HG03439 (cell line): Measurements from ENCODE around the gene ADAMTS18.

Experiments used
- ATAC-seq: cut with Tn5 transposase; IDR thresholded peaks from one replicate; pipeline ENCODE4 v1.9.1; 2021; ENCODE audit warnings: mild to moderate bottlenecking, moderate library complexity; ENCODE audit not compliant: unreplicated experiment

ADAMTS18 gene

GRCh38 chr16:77399066-77399465 is 35.8 kb downstream of the ADAMTS18 start:
- ATAC-seq, result no peak

DNA sequence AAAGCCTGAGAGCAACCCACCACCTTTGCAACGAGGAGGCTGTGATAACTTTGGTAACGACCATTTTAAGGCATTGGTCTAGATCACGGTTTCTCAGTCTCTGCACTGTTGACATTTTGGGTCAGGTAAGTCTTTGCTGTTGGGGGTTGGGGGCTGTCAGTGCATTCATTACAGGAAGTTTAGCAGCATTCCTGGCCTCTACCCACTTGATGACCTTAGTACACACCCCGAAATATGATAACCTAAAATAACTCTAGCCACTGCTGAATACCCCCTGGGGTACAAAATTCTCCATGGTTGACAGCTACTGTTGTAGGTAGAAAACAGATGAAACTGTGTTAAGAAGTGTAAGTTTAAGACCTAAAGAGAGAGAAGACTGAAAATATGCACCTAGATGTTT is 36.3 kb downstream of the ADAMTS18 start:
- ATAC-seq, result no peak

DNA sequence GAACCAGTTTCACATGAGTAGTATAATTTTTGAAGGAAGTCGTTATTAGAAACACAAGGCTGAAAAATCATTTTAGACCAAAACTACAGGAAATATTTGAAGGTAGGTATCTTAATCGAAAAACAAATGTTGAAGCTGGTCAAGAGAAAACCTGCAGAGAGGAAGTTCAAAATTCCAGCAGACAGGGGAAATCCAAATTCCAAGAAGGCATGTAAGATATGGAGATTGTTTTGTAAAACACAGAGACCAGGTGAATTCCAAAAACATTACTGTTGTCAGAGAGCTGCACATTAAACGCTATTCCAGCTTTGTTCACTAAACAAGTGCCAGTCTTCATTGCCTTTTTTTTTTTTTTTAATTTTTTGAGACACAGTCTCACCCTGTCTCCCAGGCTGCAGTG is 38.4 kb downstream of the ADAMTS18 start:
- no peak for ATAC-seq

GRCh38 chr16:77394699-77395098 is 40.1 kb downstream of the ADAMTS18 start:
- no peak for ATAC-seq

- no peak for ATAC-seq
These were observed 40.9 kb downstream of the ADAMTS18 start for GRCh38 chr16:77393955-77394354.

GRCh38 chr16:77387815-77388209 is 47.0 kb downstream of the ADAMTS18 start:
- no peak for ATAC-seq

DNA sequence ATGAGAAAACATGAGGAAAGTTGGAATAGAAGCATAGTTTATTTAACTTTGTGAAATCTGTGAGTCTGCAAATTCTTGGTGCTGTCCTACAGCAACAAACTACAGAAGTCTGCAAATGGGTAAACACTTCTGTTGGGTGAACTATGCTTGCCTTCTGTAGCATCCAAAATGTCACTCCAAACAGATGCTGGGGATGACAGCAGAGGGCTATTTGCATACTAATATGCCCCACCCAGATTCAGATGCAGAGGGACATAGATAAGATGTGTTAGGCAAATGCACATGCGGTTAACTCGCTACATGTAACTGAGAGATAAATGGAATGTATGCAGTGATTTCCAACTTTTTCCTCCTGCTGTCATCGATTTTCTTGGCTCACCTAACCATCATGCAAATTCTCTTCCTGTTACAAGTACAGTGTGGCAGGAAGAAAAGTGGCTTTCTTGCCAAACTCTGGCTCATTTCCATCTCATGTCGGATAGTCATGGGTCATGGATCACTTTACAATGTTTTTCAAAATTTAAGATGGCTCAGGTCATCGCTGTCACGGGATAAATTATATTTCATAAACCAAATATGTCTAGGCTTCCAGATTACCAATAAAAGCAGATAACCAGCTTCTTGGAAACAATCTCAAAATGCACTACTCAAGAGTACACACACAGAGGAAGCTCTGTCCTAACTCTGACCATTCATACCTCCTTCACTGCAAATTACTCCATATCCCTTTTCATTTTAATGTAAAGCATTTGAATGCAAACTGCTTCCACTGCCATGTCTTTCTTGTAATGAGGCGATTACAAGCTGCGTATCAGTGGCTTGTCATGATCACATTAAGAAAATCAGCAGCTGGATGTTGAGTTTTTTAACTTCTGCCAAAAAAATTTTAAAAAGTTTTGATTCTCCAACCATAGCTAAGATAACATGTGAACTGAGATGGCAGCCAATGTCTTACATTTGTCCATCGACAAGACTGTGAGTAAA is 47.7 kb downstream of the ADAMTS18 start:
- ATAC-seq, result no peak

DNA sequence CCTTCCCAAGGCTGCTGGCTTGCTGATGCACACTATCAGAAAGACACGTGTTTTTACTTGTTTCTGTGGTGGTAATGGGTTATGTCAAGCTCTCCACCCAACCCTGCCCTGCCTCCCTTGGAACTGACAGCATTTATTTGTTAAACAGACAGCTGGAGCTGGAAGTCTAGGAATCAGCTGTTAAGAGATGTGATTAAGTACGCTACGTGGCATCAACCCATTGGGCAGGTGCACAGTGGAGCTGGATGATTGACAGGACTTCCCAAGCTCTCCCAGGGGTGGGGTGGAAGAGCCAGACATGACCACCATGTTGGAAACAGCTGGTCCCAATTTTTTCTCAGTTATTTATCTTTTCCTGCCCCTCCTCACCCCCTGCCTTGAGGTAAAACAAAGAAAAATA is 49.4 kb downstream of the ADAMTS18 start:
- no peak for ATAC-seq

DNA sequence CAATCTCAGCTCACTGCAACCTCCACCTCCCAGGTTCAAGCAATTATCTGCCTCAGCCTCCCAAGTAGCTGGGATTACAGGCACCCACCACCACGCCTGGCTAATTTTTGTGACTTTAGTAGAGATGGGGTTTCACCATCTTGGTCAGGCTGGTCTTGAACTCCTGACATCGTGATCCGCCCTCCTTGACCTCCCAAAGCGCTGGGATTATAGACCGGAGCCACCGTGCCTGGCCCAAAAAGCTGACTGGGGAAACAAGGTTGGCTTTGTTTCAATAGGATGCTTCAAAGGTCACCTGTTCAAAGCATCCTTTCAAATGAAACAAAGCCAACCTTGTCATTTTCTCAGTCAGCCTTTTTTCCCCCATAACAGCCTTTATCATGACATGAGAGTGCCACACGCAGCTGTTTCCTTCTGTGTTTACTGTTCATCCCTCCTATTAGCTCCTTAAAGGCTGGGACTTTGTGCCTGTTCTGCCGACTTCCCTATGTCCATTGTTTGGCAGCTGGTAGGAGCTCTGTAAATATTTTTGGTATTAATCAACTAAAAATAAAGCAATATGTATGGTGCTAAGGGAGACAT is 51.1 kb downstream of the ADAMTS18 start:
- no peak for ATAC-seq

DNA sequence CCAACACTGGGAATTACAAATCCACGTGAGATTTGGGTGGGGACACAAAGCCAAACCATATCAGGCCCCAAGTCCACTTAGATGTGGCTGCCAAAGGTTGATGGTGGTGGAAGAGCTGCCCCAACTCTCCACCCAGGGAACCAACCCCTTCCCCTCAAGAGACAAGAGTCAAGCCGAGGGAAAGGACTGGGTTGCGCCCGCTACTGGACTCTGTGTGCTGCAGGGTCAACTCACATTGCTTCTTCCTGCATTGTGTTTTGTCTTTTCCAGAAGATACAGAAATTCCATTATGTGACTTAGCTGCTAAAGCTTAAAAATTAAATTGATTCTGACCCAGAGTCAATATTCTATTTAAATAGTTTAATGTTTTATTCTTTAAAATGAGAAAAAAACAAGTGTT is 58.5 kb downstream of the ADAMTS18 start:
- no peak for ATAC-seq

DNA sequence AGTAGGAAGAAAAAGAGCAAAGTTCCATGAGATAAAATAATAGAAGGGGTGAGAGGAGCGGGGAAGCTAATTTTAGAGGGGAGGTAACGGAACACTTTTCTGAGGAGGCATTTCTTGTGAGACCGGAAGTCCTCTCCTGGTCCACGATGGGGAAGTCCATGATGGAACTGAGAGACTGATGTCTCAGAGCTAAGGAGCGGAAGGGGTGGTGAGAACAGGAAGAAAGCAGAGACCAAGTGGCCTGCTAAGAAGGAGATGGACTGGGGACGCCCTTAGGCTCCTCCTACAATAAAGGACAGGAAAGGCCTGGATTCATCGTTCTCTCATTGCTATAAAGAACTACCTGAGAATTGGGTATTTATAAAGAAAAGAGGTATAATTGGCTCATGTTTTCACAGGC is 59.4 kb downstream of the ADAMTS18 start:
- no peak for ATAC-seq

DNA sequence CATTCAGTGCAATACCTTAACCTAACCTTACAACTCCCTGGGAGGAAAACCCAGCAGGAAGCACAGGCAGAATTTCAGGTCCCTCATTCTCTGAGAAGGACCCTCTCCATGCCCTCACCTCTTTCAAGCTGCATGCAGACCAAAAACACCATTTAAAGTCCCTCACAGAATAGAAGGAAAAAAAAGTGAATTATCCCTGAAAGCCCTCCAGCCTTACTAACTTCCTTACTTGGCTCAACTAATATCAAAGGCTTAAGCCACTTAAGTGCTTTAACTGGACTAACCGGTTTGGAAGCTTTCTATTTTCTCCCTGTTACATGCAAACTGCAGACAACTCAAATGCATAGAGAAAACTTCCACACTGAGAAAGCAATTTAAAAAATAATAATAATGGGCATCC is 60.5 kb downstream of the ADAMTS18 start:
- no peak for ATAC-seq

DNA sequence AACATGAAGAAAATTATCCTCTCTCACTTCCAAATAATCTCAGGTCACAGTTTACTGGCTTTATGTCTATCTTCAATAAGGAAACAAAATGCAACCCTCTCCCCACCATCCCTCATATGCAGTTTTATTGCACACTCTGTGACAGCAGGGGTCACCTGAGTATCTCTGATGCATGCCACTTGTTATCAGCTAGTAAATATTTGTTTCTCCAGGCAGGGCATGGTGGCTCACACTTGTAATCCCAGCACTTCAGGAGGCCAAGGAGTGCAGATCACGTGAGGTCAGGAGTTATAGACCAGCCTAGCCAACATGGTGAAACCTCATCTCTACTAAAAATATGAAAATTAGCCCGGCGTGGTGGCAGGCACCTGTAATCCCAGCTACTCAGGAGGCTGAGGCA is 61.1 kb downstream of the ADAMTS18 start:
- no peak for ATAC-seq

GRCh38 chr16:77364770-77365169 is 70.1 kb downstream of the ADAMTS18 start:
- ATAC-seq, result no peak

DNA sequence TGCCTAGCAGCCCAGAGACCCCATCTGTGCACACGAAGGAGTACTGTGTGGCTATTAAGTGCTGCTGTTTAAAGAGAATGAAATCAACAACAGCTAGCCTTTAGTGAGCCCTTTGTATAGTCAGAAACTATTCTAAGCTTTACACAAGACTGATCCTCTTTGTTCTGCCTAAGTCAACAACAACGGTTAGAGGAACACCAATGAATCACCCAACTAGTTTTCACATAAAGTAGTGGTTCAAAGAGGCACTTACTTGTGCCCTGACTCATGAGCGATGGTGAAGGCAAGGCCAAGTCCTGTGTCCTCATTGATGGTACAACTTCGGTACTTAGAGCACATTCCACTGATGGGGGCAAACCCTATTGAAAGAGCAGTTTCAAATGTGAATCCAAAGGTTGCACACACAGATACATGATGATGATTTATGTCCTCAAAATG is 75.8 kb downstream of the ADAMTS18 start:
- no peak for ATAC-seq

DNA sequence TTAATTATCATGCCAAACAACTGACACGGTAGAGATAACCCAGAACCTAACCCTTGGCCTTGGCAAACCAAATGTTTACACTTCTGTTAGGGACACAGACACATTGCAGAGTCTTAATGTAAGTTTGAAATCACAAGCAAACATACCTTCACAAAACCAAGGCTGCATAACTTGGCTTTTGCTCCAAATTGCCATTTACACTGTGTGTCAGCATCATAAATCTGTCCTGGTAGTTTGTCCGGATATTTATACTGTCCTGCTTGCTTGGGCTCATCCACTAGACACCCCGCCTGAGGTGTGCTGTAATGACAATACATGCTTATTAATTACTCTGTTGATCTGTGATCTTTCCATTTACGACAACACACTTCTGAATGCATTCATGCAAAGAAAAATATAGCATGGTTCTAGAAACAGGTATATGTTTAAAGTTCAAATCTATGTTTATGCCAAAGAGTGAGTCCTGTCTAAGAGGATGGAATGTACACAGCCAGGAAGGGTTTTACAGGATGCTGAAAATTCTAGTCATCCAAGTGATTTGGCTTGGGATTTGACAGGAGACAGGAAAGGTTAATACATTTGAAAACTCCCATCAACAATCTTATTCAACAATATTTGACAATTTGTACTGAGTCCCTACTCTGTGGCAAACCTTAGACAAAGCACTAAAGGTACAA is 81.1 kb downstream of the ADAMTS18 start:
- ATAC-seq, result no peak

DNA sequence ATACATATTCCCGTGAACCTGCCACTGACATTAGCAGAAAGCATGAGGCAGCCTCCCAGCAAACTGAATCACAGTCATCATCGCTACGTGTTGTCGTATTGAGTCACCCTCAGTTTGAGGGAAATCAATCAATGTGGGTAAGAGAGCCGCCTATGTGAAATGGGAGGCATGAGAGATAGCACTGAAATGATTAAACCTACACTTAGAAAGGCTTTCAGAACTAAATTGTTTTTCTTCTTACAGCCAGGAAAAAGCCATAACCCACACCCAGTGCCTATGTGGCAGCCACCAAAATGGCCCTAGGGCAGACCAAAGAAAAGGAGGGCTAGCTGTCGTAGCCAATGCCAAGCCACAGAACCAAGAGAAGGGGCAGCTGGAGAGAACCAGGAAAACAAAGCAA is 90.5 kb downstream of the ADAMTS18 start:
- ATAC-seq, result no peak

DNA sequence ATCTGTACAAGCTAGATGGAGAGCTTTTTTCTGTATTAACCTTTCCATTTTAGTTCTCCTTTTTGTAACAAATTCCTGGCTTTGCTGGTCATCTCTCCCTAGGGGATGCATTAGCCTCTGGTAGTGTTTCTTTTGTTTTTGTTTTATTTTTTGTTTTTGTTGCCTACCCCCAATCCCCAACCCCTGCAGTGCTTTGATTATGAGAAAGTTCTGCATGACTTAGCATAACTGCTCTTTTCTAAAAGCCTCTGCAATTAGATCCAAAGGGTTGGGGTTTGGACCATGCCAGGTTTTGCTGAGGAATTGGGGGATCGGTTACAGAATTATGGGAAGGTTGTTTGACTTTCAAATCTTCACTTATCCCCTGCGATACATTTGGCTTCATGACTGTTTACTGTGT is 98.2 kb downstream of the ADAMTS18 start:
- no peak for ATAC-seq

- no peak for ATAC-seq
These were observed 99.1 kb downstream of the ADAMTS18 start for GRCh38 chr16:77335652-77336234.

DNA sequence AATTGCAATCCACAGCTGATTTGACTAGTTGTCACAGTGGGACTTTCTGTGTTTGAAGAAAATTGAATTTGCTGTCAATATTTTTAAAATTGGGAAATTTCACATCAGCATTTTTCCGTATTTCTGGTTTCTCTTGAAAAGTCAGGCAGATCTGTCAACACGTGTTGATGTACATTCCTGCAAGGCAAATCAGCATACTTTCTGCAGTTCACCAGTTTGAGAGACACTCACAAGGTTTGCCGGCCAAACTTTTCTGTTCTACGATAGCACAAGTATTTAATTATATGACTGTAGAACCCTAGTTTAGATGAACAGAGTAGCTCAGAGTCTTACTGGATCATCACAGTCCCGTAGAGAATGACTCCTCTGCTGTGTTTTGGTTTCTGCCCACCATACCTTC is 102.0 kb downstream of the ADAMTS18 start:
- ATAC-seq, result no peak

DNA sequence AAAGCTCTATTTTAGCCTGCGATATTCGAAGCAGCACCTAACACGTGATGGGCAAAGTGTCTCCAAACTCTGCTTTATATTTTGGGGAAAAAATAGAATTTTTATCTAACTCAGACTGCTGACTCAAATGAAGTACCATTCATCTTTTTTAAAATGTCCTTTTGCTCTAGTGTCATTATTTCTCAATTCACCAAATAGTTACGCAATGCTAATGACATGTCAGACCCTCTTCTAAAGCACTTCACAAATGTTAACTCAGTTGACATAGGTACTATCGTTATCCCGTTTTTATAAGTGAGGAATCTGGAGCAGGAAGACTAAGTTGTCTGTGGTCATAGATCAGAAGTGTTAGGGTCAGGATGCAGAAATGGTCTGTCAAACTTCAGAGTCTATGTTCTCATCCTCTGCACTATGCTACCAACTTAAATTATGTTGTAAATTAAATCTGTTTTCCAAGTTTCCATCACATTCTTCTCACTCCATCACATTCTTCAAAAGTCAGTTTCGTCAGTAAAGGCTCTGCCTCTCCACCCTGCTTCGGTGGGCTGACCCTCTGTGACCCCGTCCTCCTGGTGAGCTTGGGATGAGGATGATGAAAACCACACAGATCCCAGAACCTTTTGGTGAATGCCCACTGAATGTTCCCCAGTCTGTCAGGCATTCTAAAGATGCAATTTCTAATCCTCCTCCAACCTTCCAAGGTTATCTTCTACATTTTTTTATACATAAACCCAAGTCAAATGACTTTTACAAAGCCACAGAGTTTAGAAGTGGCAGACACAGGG is 102.8 kb downstream of the ADAMTS18 start:
- no peak for ATAC-seq
